Measurements from ENCODE around the gene B3GNT8.
A peak's percentile ranks its signal among the peaks of the same experiment; 100 is the strongest.

GRCh38 chr19:41408256-41408655 is 18.9 kb downstream of the B3GNT8 start:
- TF ChIP-seq CTCF (conservative IDR thresholded peaks at IDR 0.05; ENCODE audit: low read length) (peak; percentile 36), EZH2phosphoT487 (IDR thresholded peaks at IDR 0.05; ENCODE audit: borderline replicate concordance) (no peak)
